GM18868 (cell line): ENCODE data around the gene LHFPL6.
A peak's percentile ranks its signal among the peaks of the same experiment; 100 is the strongest.

Experiments used
- ATAC-seq: cut with Tn5 transposase; IDR thresholded peaks from one replicate; pipeline ENCODE4 v1.9.1; 2021; ENCODE audit warnings: mild to moderate bottlenecking, moderate library complexity; ENCODE audit not compliant: unreplicated experiment

Gene LHFPL6

DNA sequence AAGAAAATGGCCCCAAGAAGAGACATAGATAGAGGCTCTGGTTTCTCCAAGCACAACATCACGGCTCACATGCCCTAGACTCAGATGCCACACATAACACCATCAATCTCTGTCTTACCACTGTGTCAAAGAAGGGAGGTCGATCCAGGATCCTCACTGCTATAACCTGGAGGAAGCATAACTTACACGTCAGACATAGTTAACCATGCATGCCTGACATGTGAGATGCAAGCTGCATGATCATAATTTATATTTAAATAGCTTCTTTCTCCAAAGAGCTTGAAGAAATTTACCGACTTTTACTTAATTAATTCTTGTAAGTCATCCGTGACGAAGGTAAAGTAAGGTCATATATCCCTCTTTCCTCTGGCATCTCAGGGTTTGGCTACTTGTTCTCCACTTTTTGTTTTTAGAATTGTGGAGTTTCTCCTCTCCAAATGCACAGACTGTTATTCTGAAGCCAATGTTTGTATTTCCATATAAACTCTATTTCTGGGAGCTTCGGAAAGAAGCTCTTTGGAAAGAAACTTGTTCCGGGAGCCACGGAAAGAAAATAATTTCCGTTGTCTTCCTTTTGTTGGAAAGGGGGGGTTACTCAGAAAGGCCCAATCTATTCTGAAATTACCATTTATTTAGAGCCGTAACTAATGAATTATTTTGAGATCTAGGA, 205.6 kb downstream of the LHFPL6 start:
- no peak for ATAC-seq

DNA sequence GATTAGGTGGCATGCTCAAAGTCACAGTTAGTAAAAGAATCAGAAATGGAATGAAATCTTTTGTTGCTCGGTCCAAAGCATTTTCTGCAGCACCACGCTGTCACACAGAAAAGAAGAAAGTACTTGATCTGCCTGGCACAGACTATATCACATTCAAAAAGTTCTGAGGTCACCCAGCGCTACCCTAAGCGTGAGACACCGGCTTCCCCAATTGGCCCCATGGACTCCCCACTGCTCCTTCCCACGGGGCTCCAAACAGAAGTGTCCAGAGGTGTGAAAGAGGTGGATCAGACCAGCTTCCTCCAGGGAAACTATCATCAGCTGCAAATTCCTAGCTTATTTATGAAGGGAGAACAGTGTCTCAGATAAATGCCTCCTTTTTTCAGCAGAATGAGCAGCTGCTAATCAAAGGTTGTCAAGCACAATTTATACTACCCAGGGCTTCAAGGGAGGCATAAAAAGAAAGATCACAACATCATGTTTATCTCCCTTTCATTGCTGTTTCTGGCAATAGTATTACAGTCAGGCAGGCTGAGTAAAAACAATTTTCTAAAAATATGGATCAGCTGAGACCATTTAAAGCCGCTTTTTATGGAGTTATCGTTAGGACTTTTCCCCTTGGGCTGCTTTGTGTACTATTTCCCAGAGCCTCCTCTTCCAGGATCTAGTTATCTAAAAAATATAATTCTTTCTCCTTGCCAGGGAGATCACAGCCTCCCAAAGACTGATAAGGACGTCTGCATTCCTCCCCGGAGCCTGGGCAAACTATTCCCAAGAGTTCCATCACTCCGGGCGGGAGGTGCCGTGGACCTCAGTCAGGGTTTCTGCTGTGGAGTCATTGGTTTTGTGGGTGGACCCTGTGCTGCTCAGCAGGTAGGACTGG, 208.0 kb downstream of the LHFPL6 start:
- no peak for ATAC-seq

DNA sequence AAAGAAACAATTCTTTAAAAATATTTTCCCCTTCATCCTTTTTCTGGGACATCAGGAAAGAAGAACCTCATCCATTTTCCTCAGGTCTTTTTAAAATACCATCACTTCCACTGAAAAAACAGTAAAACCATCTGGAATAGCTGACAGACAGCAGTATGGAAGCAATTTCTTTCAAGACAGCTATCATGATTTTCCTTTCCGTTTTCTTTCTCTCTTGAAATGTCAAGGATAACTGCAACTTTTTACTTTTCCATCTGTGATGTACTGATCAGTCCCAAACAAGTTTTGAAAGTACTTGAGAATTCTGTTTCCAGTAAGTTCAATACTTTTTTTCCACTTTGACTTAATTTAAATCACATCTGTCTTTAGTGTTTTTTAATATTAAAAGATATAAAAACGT, 211.2 kb downstream of the LHFPL6 start:
- ATAC-seq: no peak

DNA sequence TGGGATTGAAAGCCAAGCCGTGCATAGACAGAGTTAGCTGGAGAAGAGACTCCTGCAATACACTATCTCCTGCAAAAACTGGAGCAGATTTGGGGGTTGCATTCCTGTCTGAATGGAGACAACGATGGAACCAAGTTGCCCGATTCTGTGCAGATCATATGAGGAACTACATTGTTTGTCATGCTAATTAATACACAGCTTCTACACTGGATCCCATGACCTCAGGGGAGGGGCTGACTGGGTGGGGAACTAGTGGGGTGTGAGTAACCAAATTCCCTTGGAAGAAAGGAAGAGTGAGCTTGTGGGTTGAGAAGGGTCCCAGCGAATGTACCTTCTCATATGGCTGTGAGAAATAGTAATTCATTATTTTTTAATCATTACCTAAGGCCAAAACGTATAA, 214.0 kb downstream of the LHFPL6 start:
- ATAC-seq: no peak

DNA sequence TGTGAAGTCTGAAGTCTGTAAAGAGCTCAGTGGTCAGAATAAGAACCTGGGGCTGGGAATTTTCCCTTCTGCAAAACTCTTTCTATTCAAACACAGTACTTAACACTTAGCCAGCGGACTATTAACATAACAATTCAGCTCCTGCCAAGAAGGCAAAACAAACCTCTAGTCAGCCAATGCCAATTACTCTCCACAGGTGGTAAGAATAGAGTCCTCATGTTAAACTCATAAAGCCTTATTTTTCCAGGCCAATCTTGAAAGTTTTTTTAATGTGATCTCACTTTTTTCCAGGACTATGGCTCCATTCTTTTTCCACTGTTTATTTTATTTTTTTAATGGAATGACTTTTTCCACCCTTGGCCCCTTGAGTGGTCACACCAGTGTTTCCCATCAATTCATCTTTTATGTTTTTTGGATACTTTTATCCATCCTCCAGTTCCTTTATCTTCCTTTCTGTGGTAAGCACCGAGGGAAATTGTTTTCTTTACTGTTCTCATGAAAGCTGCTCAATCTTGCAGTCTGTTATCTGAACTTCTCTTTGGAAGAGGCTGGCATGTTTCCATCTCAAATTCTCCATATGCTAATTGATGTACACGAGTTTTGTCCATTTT, 217.3 kb downstream of the LHFPL6 start:
- ATAC-seq: no peak

DNA sequence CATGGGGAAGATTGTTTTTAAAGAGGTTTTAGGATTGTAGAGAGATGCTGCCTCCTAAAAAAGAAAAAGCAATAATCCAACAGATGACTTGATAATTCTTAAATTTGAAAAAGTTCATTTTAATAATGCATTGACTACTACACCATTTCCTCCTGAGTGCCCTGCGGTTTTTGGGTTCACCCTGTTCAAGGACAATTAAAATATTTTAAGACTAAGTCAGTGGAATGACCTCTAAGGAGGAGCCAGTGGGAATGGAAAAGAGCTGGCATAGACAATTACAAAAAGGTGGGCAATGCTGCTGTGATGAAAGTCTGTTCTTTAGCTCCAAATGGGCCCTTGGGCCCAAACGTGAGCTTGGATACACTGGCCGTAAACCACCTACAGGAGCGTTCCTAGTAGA, 217.8 kb downstream of the LHFPL6 start:
- no peak for ATAC-seq

DNA sequence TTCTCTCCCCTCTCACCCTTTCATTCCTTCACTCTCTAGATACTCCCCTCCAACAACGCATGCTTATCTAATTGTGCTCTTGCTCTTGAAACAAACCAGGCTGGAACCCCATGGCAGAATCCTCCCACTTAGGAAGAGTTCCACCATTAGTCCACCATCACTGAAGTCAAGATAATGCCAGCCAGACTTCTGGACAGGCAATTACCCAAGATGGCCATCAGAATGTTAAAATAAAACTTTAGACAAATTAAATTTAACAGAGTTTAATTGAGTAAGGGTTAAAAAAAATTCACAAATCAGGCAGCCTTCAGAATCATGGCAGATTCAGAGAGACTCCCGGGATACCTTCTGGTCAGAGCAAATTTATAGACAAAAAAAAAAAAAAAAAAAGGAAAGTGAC, 221.5 kb downstream of the LHFPL6 start:
- no peak for ATAC-seq

DNA sequence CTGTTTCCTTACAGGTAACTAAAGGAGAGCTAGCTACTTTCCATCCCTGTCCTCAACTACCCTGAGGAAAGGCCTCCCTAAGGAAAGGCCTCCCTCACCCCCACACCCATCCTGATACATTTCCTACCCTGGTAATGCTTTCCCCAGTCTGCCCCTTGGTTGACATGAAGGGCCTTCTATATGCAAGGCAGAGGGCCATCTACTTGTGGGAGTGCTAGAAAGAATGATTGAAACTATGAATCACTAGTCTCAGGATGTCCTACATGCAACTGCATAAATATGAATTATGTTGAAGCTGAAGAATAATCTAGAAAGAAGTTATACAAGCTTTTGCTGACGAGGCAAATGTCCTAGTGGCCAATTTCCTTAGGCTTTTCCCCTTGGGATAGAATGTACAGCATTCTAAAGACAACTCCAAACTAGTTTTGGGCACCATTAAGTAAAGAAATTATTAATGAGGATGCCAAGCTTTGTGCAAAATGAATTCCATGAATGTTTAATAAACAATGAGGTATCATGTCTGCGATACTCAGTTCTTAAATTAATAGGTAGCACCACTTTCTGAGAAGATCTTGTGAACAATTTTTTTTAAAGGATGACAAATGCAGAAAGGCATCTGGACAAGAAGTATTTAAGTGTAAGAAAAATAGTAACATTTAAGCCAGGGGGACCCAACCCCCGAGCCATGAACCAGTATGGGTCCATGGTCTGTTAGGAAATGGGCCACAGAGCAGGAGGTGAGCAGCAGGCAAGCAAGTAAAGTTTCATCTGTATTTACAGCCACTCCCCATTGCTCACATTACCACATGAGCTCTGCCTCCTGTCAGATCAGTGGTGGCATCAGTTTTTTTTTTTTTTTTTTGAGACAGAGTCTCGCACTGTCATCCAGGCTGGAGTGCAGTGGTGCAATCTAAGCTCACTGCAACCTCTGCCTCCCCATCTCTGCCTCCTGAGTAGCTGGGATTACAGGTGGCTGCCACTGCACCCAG, 223.0 kb downstream of the LHFPL6 start:
- no peak for ATAC-seq

DNA sequence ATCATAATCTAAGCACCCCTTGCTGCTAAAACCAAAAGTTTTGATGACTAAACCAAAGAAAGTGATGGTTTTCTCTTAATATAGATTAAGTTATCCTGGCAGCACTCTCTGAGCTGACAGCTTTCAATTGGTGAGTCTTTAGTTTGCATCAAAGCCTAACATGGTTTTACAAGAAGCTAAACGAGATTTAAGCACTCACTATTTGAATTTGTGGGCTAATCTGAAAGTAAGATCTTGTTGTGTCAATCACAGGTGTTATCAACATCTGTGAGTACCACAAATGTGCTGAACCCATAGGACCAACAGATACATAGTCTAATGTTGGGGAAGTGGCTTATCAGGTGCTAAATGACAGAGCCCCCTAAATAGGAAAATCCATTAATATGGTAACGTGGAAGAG, 223.9 kb downstream of the LHFPL6 start:
- peak; percentile 93 for ATAC-seq

DNA sequence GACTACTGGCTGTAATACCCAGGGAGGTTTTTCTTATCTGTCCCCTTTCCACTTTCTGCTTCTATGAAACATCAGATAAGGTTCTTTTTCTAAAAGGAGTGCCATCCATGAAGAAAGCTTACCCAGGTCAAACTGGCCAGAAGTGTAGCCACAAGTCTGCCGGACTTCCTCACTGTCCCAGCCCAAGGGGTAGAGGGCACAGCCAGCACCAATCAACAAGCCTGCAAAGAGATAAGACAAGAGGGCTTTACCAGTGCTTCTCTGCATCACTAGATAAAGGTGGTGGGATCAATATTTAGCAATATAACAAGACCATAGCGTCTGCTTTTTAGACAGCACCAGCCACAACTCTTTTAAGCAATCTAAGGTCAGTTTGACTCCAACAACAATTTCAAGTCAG, 224.7 kb downstream of the LHFPL6 start:
- no peak for ATAC-seq

DNA sequence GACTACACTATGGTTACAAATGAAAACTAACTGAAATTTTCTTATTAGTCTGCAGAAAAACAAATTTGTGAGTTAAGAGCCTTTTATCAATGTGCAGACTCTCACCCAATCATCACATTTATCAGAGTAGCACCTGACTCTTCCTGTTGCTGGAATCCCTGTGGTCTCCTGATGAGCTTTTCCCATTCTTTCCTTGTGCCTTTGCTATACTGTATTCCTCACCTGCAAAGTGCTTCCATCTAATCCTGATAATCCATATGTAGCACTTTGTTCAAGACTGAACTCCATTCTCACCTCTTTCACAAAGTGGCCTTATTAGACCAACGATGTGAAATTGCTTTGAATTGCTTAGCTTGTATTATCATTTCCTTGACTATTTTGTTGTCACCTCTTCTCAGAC, 225.3 kb downstream of the LHFPL6 start:
- no peak for ATAC-seq

DNA sequence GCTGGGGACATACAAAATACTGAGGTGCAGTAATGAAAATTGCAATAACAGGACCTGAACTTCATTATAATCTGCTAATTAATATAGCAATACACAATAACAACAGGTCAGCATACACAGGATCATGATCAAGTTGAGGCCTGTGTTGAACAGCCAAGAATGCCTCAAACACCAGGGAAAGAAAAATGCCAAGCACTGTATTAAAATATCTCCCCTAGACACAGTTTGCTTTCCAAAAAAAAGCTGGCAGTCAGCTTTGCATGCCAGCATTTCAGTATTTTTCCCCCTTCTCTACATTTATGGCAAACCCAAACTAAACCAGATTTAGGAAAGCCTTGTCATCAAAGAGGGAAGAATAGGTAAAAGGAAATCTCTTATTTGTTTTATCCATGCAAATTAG, 226.9 kb downstream of the LHFPL6 start:
- ATAC-seq: no peak

DNA sequence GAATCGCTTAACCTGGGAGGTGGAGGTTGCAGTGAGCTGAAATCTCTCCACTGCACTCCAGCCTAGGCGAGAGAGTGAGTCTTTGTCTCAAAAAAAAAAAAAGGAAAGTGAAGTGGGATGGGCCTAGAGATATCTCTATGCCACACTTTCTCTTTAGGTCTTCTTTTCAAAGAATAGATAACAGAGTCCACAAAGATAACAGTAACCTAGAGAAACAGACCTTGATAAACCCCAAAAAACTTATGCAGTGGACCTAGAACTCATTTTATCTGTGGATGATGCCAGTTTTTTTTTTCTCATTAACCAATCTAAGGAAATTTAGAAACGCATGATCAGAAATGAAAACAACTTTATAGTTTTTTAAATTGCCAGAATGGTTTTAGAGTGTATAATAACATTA, 227.4 kb downstream of the LHFPL6 start:
- ATAC-seq: no peak

DNA sequence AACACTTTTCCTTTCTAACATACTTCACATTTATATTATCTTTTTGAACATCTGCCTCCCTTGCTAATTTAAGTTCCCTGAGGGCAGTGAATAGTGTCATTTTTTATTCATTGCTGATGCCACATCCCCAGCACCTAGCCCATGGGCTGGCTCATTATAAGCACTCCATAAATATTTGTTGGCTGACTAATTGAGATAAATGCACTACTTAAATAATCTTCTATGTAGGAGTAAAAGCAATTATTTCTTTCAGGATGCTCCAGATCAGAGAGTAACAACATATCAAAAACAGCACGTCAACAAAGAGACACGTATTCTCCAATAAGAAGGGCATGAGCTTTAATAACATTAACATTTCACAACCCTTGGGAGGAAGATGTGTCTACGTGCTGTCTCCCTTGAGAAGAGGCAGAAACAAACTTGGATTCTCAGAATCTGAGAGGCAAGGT, 228.2 kb downstream of the LHFPL6 start:
- no peak for ATAC-seq

DNA sequence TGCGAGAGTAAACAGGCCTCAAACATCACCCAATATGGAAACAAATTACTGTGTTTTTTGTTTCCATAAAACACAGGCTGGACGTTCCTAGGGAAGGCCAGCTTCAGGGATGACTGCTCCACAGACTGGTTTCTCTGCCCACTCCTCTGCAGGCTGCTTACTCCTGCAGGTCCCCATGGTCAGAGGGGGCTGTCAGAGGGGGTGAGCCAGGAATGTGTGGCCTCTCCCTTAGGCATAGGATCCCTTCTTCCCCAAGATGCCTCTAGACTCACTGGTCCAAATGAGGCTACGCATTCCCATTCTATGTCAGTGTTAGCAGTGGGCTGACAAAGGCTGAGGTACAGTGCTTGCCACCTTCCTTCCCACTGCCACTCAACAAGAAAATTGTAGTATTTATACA, 229.8 kb downstream of the LHFPL6 start:
- ATAC-seq: no peak

DNA sequence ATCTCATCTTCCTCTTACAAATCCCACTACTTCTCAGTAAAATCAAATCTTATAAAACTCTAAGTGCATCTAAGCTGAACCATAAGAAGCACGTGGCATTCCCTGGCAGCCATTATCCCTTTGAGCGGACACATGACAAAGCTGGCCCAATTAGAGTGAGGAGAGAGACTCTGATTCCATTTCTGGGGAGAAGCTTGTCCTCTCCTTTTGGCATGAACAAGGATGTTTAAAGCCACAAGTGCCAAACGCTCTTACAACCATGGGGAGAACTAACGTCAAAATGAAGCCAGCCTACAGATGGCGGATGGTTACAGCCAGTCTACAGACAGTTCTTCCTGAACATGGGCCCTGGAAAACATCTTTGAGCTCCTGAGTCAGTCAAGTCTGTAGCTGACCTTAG, 231.3 kb downstream of the LHFPL6 start:
- ATAC-seq: no peak

DNA sequence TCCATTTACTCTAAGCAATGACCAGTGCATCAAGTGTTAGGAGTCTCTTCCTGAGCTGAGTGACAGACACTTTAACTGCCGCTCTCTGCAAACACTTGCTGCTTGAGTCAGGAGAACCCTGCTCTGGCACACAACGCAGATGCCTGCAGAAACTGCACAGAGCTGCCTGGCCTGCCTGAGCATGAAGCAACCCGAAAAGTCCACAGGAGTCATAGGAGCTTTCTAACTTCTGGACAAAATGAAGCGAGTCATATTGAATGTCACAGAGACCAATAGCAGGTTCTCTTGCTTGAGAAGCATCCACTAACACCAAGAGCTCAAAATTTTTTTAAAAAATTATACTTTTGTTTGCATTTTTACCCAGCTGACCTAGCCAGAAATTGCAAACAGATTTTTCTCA, 232.4 kb downstream of the LHFPL6 start:
- ATAC-seq: no peak

DNA sequence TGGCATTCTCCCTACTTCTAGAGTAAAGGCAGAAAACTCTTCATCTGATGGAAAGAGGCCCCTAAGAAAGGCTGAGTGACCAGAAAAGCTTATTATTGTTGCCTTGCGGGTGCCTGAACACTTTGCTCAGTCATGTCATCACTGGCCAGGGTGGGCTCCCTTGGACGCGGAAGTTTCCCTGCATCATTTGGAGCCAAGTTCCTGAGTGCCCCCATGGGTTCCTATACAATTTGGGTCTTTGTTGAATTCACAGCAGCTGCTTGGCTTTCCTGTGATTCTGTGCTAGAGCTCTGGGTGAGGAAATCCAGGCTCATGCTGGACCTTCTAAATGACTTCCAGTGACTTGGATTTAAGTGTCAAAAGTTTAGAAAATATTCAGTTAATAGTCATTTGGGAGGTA, 232.9 kb downstream of the LHFPL6 start:
- no peak for ATAC-seq

DNA sequence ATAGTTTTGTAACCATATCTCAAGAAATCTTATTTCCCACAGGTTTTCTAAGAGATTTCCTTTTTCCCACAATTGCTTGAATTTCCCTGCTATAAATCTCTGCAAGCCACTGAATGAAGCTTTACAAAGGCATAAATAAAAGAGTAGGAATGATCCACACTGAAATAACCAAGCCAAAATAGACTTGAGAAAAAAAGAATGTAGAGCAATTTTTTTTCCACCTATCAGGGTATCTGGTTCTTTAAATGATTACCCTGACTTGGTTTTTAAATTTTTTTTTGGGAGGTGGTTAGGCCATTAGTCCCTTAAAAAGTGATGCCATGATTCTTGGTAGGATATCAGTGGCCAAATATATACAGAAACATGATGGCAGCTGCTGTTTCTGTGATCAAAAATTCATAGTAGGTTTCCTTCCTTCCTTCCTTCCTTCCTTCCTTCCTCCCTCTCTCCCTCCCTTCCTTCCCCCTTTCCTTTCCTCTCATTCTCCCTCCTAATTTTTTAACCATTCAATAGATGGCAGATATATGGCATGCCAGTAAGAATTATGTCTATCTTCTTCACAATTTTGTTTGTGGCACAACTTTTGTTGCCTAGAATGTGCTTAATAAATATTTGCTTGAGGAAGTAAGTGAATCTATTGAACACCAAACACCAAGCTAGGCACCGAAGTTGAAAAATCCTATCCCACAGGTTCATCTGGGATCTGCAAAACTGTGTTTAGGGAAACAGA, 233.7 kb downstream of the LHFPL6 start:
- ATAC-seq: no peak

DNA sequence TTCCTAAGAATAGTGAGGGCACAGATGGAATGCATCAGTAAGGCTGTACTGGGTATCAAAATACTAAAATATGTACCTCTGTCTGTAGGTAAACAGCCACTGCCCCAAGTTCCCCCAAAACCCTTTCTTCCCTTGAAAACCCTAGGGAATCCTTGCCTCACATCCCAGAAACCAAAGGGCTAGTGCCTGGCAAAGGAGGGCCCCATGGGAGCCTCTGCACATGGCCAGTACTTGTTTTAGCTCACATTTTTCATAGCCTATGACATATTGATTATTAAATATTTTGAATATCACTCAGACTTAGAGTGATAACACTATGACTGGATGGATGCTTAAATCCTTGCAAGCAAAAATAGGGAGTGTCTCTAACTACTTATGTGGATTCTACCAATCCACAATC, 237.1 kb downstream of the LHFPL6 start:
- no peak for ATAC-seq
